ENCODE measurements around the gene A2M. TPM values are rescaled to one million over a fixed set of nuclear protein-coding genes. Genes with fewer than 3 reads are reported as not detected.

A2M gene
- total and polyA plus RNA-seq, 2 of the 13 experiments (the other 11 are each of a cell fraction or from before 2014, with no cell fraction given), result 2,807 to 6,551 TPM

DNA sequence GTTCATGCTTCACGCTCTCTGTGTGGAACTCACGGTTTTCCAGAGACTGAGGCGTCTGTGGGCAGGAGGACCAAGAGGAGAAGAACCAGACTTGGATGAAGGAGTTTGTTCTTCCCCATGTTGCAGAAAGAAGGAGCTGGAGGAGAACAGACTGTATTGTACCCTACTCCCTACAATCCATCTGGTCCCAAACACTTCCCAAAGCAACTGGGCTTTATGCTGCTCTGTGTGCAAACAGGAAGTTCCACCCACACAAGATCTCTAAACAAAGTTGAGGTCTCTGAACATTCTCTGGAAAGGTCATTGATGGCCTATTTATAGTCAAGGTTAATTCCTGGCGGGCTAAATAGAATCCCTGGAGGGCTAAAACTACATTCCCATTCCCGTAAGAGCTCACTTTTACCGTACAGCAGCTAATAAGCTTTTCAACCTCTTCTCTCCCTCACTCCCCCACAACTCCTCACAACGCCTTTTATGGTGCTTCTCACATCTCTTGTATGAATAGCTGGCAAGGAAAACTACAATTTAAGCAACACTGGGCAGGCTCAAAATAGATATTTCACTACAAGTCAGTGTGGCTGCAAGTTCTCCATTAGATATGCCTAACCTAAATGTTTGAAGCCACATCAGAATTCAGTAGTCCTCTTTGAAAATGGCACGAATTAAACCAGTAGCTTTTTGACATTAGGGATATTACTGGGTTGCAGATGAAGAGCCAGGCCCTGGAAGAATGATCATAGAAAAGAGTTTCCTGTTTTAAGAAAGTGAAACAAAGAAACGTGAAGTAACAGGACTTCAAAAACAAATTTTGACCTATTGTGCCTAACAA is at the start of gene A2M (continued):
- TF ChIP-seq ZIK1 (CRISPR knock-in tag; IDR thresholded peaks at IDR 0.05; ENCODE audit: borderline replicate concordance, low read depth), result peak; percentile 64; the same call in 1 of the 2 replicates
- TF ChIP-seq EP300 (IDR thresholded peaks at IDR 0.05; ENCODE audit: low read depth in 2 of 2, low read length in 2 of 2), result peak in 1 of 2 experiments; percentile 93; a peak in 2 of 4 replicates
- peak; percentile 79 for TF ChIP-seq EP300 (CRISPR knock-in tag; IDR thresholded peaks at IDR 0.05; ENCODE audit: borderline replicate concordance)
- no peak for TF ChIP-seq SATB2 (CRISPR knock-in tag; IDR thresholded peaks at IDR 0.05)
- no peak for TF ChIP-seq FOXM1 (CRISPR knock-in tag; IDR thresholded peaks at IDR 0.05)
- TF ChIP-seq, protein P1, sequence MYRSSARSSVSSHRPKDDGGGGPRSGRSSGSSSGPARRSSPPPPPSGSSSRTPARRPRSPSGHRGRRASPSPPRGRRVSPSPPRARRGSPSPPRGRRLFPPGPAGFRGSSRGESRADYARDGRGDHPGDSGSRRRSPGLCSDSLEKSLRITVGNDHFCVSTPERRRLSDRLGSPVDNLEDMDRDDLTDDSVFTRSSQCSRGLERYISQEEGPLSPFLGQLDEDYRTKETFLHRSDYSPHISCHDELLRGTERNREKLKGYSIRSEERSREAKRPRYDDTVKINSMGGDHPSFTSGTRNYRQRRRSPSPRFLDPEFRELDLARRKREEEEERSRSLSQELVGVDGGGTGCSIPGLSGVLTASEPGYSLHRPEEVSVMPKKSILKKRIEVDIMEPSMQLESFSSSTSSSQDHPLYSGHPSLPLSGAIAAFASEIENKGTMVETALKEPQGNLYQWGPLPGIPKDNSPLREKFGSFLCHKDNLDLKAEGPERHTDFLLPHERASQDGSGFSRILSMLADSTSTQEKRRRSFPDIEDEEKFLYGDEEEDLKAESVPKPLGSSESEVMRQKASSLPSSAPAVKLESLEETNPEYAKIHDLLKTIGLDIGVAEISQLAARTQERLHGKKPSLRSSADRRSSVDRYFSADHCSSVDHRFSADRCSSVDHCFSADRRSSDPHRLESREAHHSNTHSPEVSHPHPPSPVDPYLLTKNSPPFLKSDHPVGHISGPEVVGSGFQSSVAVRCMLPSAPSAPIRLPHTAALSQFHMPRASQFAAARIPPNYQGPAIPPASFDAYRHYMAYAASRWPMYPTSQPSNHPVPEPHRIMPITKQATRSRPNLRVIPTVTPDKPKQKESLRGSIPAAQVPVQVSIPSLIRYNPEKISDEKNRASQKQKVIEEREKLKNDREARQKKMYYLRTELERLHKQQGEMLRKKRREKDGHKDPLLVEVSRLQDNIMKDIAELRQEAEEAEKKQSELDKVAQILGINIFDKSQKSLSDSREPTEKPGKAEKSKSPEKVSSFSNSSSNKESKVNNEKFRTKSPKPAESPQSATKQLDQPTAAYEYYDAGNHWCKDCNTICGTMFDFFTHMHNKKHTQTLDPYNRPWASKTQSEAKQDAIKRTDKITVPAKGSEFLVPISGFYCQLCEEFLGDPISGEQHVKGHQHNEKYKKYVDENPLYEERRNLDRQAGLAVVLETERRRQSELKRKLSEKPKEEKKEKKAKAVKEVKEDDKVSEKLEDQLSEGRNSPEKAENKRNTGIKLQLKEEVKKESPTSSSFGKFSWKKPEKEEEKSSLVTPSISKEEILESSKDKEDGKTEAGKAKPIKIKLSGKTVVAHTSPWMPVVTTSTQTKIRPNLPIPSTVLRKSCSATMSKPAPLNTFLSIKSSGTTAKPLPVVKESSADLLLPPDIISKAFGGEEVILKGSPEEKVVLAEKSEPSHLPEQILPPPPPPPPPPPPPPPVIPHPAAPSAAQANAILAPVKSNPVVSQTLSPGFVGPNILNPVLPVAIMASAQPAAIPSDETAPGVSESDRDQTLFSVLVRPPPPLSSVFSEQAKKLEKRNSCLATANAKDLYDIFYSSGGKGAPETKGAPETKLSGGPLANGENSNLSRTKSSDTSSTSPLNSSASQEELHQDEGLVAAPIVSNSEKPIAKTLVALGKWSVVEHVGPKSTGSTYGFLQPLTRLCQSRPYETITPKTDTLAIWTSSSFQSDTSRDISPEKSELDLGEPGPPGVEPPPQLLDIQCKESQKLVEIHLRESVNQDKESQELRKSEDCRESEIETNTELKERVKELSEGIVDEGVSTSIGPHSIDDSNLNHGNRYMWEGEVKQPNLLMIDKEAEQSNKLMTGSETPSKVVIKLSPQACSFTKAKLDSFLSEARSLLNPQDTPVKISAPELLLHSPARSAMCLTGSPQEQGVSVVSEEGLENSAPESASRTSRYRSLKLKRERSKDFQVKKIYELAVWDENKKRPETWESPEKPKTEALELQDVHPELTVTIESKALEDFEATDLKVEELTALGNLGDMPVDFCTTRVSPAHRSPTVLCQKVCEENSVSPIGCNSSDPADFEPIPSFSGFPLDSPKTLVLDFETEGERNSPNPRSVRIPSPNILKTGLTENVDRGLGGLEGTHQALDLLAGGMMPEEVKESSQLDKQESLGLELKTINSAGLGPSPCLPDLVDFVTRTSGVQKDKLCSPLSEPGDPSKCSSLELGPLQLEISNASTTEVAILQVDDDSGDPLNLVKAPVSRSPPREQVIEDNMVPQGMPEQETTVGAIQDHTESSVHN (CRISPR knock-in tag; IDR thresholded peaks at IDR 0.05), result no peak
- TF ChIP-seq, protein P2, sequence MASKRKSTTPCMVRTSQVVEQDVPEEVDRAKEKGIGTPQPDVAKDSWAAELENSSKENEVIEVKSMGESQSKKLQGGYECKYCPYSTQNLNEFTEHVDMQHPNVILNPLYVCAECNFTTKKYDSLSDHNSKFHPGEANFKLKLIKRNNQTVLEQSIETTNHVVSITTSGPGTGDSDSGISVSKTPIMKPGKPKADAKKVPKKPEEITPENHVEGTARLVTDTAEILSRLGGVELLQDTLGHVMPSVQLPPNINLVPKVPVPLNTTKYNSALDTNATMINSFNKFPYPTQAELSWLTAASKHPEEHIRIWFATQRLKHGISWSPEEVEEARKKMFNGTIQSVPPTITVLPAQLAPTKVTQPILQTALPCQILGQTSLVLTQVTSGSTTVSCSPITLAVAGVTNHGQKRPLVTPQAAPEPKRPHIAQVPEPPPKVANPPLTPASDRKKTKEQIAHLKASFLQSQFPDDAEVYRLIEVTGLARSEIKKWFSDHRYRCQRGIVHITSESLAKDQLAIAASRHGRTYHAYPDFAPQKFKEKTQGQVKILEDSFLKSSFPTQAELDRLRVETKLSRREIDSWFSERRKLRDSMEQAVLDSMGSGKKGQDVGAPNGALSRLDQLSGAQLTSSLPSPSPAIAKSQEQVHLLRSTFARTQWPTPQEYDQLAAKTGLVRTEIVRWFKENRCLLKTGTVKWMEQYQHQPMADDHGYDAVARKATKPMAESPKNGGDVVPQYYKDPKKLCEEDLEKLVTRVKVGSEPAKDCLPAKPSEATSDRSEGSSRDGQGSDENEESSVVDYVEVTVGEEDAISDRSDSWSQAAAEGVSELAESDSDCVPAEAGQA (IDR thresholded peaks at IDR 0.05; ENCODE audit: low read depth), result no peak
- TF ChIP-seq, protein P2 (CRISPR knock-in tag; IDR thresholded peaks at IDR 0.05; ENCODE audit: borderline replicate concordance), result no peak
- TF ChIP-seq ZNF782 (CRISPR knock-in tag; IDR thresholded peaks at IDR 0.05; ENCODE audit: borderline replicate concordance), result peak; percentile 71; the same call in 1 of the 2 replicates
- no peak for TF ChIP-seq ZNF354B (CRISPR knock-in tag; IDR thresholded peaks at IDR 0.05)
- TF ChIP-seq, protein P3, sequence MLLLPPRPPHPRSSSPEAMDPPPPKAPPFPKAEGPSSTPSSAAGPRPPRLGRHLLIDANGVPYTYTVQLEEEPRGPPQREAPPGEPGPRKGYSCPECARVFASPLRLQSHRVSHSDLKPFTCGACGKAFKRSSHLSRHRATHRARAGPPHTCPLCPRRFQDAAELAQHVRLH (CRISPR knock-in tag; IDR thresholded peaks at IDR 0.05; ENCODE audit: borderline replicate concordance, low read depth), result peak; percentile 79; the same call in 1 of the 2 replicates
- peak; percentile 36; the same call in 1 of the 2 replicates for TF ChIP-seq SP2 (CRISPR knock-in tag; IDR thresholded peaks at IDR 0.05)
- no peak for TF ChIP-seq CHCHD3 (CRISPR knock-in tag; IDR thresholded peaks at IDR 0.05)

All from HepG2 (cell line).